ENCODE data around the gene AHCYL2. TPM values are rescaled to one million over a fixed set of nuclear protein-coding genes. Genes with fewer than 3 reads are reported as not detected.
"Not testable (repeated sequence)": the region's sequence is repeated elsewhere in the genome, so short reads cannot be mapped to it uniquely, and the experiment has no call there.

Gene AHCYL2
- total RNA-seq, 2 donors from 2014 or later: 262 to 397 TPM

DNA sequence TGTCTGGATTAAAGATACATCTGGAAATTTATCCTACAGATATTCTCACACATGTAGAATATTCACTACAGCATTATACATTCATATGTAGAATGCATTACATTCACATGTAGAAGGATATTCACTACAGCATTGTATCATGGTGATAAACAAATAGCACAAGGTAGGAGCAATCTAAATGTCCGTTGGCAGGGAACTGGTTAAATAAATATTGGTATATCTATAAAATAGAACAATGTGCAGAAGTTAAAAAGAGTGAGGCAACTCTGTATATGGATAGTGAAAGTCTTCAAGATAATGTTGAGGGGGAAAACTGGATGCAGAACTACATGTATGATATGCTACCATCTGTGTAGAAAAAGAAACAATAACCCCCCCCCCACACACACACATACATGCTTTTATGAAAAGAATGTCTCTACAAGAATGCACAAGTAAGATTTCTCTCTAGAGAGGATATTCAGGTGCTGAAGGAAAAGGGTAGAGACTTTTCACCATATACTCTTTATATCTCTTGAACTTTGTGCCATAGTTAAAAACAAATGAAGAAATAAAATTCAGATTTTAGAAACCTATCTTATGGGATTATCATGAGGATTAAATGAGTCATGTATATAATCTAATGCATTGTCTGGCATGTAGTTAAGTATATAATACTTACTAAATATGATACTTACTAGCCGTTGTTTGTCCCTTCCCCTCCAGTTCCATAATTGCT is 123.4 kb downstream of the AHCYL2 start:
- Histone ChIP-seq H3K9me3 (no peaks in the 10 kb centered on the region), H3K4me1 (no peaks in the 10 kb centered on the region), H3K27me3 (no peaks in the 10 kb centered on the region), H3K27ac (peak overlapping the region; percentile 23), H3K4me3 (no peak overlapping the region), H3K9ac (ENCODE audit: low read depth in 2 of 2, low read length in 2 of 2) (no peak overlapping the region), H3K36me3 (no peaks in the 10 kb centered on the region)
- no peak for DNase-seq
- TF ChIP-seq, protein P1, sequence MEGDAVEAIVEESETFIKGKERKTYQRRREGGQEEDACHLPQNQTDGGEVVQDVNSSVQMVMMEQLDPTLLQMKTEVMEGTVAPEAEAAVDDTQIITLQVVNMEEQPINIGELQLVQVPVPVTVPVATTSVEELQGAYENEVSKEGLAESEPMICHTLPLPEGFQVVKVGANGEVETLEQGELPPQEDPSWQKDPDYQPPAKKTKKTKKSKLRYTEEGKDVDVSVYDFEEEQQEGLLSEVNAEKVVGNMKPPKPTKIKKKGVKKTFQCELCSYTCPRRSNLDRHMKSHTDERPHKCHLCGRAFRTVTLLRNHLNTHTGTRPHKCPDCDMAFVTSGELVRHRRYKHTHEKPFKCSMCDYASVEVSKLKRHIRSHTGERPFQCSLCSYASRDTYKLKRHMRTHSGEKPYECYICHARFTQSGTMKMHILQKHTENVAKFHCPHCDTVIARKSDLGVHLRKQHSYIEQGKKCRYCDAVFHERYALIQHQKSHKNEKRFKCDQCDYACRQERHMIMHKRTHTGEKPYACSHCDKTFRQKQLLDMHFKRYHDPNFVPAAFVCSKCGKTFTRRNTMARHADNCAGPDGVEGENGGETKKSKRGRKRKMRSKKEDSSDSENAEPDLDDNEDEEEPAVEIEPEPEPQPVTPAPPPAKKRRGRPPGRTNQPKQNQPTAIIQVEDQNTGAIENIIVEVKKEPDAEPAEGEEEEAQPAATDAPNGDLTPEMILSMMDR (IDR thresholded peaks at IDR 0.05): no peak
- intact Hi-C loops (cut with DNase I): no loop called here

DNA sequence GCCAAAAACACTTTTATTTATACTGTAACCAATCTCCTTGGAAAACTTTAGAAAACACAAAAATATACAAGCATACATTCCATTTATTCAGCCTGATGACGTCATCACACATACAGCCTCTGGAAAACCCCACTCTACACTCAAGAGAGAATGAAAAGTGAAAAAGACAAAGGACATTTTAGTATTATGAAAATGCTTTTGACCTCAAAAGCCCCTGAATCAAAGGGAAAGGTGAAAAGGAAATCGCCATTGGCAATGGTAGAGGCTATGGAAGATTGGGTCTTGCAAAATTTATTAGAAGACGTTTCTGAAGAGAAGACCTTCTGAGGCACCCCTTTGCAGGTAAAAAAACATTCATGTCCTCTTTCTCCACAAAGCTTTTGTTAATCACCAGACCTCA is 126.5 kb downstream of the AHCYL2 start:
- no peak for DNase-seq
- H3K27me3 ChIP-seq: no peaks in the 10 kb centered on the region
- no peak overlapping the region for H3K9ac ChIP-seq (ENCODE audit: low read depth in 2 of 2, low read length in 2 of 2)
- H3K9me3 ChIP-seq: no peaks in the 10 kb centered on the region
- no peaks in the 10 kb centered on the region for H3K36me3 ChIP-seq
- intact Hi-C loops (cut with DNase I): no loop called here
- no peak overlapping the region for H3K4me3 ChIP-seq
- no peaks in the 10 kb centered on the region for H3K4me1 ChIP-seq
- TF ChIP-seq, protein P1 (IDR thresholded peaks at IDR 0.05): no peak
- H3K27ac ChIP-seq: no peak overlapping the region

DNA sequence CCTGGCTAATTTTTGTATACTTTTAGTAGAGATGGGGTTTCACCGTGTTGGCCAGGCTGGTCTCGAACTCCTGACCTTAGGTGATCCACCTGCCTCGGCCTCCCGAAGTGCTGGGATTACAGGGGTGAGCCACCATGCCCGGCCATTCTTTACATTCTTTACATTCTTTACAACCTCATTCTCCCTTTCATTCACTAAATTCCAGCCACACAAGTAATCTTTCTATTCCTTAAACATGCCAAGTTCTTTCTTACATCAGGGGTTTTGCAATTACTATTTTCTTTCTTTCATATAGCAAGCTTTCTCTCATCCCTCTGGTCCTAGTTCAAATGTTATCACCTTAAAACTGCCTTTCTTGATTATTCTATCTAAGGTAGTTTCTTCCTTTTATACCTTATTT is 128.3 kb downstream of the AHCYL2 start:
- H3K9me3 ChIP-seq; intact Hi-C loops (cut with DNase I); H3K27me3 ChIP-seq: not testable (repeated sequence)

DNA sequence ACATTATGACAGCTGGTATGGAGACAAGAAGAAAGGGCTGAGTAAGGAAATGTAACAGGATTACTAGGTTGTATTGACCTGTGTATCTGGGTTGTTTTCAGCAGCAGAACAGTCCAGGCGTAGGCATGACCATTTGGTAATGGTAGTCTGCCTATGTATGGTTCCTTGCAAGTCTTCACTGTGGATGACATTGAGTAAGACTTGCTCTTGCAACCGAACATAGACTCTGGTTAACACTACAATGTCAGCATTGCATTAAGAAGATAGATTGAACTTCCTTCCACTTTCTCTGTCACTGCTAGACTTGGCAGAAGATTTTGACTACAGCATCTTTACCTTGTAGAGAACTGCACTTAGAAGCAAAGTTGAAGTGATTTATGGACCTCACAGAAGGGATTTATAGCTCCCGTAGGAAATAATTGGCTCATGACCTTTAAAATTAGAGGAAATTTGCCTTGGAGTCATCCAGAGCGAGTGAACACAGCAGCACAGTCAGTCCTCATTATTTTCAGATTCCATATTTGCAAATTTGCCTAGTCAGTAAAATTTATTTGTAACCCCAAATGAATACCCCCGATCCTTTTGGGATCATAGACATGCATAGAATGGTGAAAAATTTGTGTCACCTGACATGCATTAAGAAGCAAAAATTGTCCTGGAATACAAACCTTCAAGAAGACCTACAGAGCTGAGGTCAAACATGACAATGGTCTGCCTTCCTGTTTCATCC is 129.8 kb downstream of the AHCYL2 start:
- Histone ChIP-seq H3K4me3 (no peak overlapping the region), H3K9ac (ENCODE audit: low read depth in 2 of 2, low read length in 2 of 2) (no peak overlapping the region), H3K27ac (no peak overlapping the region), H3K36me3 (no peaks in the 10 kb centered on the region), H3K4me1 (no peaks in the 10 kb centered on the region), H3K27me3 (no peaks in the 10 kb centered on the region), H3K9me3 (no peaks in the 10 kb centered on the region)
- TF ChIP-seq, protein P1 (IDR thresholded peaks at IDR 0.05): no peak
- no peak for DNase-seq
- intact Hi-C loops (cut with DNase I): no loop called here

More for the DNA sequence above, 128.3 kb downstream of the AHCYL2 start:
- not testable (repeated sequence) for H3K27ac ChIP-seq; H3K9ac ChIP-seq (ENCODE audit: low read depth in 2 of 2, low read length in 2 of 2); H3K36me3 ChIP-seq; H3K4me1 ChIP-seq; DNase-seq; H3K4me3 ChIP-seq

DNA sequence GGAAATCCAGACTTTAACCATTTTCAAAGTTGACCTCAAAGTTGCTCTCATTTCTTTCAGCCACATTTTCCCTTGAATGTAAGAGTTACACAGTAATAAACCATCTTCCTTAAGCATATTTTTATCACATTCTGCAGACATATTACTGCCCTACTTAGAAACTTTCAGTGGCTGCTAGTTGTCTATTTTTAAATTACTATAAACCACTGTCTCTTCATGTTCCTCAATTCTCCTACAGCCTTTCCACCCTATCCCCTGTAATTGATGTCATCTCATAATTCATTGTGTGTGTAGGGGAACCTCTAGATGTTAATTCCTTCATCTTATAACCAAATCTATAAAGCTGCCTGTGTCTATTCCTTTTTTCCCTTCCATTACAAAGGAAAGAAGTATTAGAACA is 131.3 kb downstream of the AHCYL2 start:
- no peak overlapping the region for H3K9ac ChIP-seq (ENCODE audit: low read depth in 2 of 2, low read length in 2 of 2)
- no peaks in the 10 kb centered on the region for H3K9me3 ChIP-seq
- H3K4me3 ChIP-seq: no peak overlapping the region
- no peaks in the 10 kb centered on the region for H3K4me1 ChIP-seq
- DNase-seq: no peak
- H3K36me3 ChIP-seq: no peaks in the 10 kb centered on the region
- intact Hi-C loops (cut with DNase I): no loop called here
- H3K27me3 ChIP-seq: no peaks in the 10 kb centered on the region
- TF ChIP-seq, protein P1 (IDR thresholded peaks at IDR 0.05): no peak
- H3K27ac ChIP-seq: no peak overlapping the region

DNA sequence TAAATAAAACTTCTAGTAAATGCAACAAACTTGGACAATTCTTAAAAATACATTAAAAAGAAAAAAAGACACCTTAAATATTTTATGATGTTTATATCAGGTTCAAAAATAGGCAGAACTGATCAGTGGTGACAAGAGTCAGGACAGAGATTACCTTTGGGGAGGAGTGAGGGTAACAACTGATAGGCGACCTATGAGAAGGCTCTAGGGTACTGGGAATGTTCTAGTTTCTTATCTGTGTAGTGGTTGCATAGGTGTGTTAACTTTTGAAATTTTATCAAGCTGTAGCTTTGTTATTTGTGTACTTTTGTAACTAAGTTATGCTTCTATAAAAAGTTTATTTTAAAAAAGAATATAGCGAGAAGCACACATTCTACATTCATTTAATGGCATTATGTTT is 134.3 kb downstream of the AHCYL2 start:
- H3K9ac ChIP-seq (ENCODE audit: low read depth in 2 of 2, low read length in 2 of 2): no peak overlapping the region
- H3K27ac ChIP-seq: peak overlapping the region; percentile 37
- intact Hi-C loops (cut with DNase I): no loop called here
- H3K36me3 ChIP-seq: no peaks in the 10 kb centered on the region
- no peak overlapping the region for H3K4me3 ChIP-seq
- no peaks in the 10 kb centered on the region for H3K4me1 ChIP-seq
- DNase-seq: no peak
- TF ChIP-seq, protein P1 (IDR thresholded peaks at IDR 0.05): no peak
- no peaks in the 10 kb centered on the region for H3K9me3 ChIP-seq
- H3K27me3 ChIP-seq: no peaks in the 10 kb centered on the region

Data from colonic mucosa (tissue), 4 donors.